HG03571 (cell line): ENCODE results near the gene FGF12.

Source experiments
- ATAC-seq: cut with Tn5 transposase; IDR thresholded peaks from one replicate; pipeline ENCODE4 v1.9.1; 2021; ENCODE audit not compliant: unreplicated experiment

Gene FGF12

GRCh38 chr3:192501401-192501800 lies 225.9 kb downstream of the FGF12 start:
- no peak for ATAC-seq

DNA sequence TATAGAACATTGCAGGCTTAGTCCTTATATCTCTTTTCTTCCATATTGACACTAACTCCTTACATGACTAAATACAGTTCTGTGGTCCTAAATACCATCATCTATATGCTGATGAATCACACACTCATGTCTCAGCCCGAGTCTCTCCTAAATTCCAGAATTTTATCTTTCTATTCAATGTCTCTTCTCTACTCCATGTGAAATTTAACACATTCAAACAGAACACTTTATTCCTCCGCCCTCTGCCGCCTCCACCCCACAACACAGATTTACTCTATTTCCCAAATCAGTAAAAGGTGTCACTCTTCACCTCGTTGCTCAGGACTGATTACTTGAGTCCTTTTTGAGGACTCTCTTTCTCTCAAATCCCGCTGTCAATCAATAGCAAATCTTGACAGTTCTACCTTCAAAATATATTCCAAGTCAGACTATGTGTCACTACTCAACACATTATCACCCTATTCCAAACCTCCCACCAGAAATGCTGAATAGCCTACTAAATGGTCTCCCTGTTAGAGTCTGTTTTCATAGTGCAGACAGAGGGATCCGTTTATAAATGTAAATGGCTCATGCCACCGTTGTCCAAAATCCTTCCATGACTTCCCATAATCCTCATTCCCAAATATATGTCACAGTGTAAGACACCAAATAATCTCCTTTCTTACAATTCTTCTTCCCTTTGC lies 230.3 kb downstream of the FGF12 start:
- no peak for ATAC-seq

DNA sequence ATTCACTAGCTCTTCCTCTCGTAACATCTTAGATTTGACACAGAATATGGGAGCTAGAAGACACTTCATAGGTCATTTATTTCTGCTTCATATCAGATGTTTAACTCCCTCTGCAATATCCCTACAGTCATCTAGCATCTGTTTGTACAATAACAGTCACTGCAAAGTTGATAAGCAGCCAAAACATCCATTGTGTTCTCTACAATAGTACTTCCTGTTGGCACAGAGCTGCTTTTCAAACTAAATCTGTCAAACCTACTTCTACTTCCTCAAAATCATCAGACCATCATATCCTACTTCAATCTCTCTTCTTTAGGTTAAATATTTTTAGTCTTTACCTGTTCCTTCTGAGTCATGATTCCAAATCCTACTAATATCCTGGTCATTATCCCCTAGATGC lies 233.2 kb downstream of the FGF12 start:
- ATAC-seq = peak; percentile 92

DNA sequence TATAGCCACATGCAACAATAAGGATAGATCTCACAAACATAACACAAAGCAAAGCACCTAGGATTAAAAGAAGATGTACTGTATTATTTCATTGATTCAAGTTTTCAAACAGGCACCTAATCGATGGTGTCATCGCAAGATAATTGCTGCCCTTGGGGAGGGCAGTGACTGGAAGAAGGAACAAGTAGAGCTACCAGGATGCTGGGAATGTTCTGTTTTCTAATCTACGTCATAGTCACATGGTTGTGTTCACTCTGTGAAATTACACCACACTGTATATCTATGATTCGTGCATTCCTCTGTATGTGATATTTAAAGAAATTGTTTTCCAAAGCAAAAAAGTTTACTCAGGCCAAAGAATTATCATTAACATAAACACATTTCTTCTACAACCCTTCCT lies 236.6 kb downstream of the FGF12 start:
- no peak for ATAC-seq

- ATAC-seq = no peak
Measured at GRCh38 chr3:192489579-192489978, 237.8 kb downstream of the FGF12 start.

GRCh38 chr3:192487033-192487432 lies 240.3 kb downstream of the FGF12 start:
- no peak for ATAC-seq

DNA sequence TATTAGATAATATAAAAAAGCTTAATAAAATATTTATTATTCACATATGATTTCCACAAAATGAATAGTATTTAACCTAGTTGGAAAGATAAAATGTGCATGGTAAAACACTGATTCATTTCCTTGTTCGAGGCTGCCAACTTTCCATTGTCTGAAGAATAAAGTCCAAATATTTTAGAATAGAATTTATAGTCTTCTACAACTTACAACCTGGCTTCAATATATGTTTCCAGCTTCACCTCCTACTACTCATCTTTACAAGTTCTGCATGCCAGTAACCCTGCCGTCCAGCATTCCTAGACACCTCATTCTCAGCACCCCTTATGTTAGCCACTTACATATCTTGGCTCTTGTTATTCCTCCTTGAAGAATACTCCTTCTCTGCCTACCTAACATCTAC lies 244.5 kb downstream of the FGF12 start:
- ATAC-seq = no peak

DNA sequence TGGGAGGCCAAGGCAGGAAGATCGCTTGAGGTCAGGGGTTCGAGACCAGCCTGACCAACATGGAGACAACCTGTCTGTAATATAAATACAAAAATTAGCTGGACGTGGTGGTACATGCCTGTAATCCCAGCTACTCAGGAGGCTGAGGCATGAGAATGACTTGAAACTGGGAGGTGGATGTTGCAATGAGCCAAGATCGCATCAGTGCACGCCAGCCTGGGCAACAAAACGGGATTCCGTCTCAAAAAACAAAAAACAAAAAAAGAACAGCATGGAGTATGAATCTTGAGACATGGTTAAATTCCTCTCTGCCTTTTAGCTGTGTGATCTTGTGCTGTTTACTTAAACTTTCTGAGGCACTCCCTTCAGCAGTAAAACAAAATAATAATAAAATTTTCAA lies 244.9 kb downstream of the FGF12 start:
- no peak for ATAC-seq

GRCh38 chr3:192481638-192482037 lies 245.7 kb downstream of the FGF12 start:
- no peak for ATAC-seq

DNA sequence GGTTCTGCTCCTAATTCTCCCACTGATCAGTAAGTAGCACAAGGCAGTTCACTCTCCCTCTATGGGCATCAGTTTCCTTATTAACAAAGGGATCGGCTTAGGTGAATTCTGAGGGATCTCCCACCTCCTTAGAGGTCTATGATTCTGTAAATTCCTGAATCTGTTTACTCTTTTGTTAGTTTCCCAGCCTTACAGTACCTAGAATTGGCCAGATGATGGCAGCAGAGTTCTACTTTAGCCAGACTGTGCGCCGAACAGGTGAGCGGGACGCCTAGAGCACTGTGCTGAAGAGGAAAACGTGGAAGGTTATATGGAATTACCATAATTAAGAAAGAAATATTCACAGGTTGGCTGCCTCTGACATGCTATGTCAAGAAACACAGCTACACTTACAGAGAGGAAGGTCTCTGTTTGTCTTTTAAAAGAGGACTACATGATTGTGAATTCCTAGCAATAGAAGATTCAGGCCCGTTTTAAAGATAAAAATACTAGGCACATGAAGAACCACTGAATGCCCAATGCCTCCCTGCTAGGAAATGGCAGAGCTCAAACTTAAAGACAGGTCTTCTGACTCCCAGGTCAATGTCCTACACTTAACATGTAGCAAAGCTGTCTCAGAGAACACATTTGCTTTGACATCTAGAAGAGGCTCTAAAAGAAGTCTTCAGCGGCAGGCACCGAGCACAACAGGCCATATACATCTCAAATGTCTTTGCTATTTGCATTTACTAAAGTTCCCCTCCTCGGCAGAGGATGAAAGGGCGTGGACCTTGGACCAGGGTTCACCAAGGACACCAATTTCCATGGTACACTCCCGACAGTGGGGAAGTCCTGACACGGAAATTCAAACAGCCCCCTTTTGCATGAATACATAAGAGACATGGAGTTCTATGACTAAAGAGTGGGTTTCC lies 259.9 kb downstream of the FGF12 start:
- ATAC-seq = peak; percentile 93

DNA sequence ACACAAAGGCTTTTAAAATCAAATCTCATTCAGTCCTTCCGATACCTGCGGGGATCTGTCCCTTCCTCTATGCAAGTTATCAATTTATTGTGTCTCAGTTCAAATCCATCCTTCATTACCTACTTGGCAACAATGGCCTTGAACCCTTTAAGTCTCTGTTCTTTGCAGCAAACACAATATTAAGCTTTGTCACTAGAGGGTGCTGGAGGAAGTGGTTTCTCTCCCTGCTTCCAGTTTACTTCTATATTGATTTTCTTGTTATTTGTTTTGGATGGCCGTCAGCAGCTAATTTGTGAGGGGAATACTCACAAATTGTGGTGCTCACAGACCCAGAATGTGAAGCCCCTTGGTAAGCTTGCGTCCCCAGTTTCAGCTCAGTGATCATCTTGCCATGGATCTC lies 278.3 kb downstream of the FGF12 start:
- no peak for ATAC-seq

- no peak for ATAC-seq
Measured at GRCh38 chr3:192445770-192446644, 281.3 kb downstream of the FGF12 start.

DNA sequence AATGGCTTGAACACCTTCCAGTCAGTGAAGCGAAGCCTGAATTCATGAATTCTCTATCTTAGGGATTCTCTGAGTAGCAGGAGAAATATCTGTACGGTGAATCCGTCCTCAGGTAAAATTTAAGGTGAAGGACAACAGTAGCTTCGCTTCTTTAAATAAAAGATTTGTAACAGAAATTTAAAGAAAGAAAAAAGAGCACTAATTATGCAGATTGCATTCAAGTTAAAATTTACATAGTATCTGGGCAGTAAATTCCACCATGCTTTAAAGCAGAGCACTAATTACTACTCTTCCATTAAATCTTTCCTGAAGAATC lies 282.6 kb downstream of the FGF12 start:
- ATAC-seq = no peak

DNA sequence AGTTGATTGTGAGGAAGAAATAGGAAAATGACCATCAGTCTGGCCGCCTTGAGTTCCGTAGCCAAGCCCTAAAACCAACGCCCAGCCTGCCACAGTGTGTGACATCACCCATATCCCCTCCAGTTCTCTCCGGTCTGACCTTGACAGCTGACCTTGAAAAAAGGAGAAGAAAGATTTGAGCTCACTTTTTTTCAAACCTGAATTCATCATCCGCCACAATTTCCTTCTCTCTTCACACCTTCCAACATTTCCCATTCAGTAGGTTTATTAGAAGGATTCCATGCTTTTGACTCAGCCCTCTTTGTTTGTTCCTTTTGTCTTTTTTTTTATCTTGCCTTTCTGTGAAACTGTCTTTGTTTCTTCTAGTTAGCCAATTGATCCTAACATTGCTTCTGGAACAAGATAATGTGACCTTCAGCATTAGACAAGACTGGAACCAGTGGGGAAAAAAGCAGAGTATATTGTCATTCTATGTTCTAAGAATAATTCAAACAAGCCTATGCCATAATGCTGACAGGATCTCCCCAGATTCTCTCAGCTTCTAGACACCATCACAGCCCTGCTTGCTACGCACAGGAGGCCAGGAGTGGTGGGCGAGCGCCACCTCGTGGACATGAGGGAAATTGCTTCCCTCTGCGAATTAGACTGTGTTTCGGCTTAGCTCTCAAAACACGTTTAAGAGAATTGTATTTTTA lies 283.1 kb downstream of the FGF12 start:
- peak; percentile 94 for ATAC-seq

DNA sequence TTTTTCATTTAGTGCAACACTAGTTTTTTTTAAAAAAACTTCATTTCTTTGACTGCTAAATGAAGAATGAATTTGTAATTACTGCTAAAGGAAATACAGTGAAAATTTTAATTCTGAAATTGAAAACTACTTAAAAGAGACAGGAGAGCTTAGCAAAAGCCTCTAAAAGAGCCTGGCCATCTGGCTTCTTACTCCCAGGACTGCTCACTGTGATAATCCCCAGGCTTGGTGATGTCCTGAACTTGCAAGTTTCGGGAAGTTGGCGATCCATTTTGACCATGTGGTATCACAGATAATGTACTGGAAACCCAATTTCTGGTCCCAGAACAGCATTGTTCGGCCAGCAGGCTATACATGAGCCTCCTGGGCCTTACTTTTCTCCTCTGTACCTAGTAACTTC lies 292.1 kb downstream of the FGF12 start:
- no peak for ATAC-seq

DNA sequence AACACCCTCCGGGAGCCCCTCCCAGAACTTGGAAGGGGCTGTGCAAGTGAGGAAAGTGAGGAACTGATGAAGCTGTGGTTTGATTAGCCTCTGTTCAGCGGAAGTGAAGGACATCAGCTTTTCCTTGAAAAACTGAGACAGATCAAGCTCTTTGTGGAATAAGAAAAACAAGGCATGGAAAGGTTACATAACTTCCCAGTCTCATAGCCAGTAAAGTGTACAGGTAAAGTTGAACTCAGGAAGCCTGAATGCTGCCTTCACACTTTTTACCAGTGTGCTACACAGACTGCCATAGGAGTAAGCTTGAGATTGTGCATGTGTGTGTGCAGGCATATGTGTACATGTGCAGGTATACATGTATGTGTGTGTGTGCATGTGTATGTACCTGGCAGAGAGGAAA lies 293.2 kb downstream of the FGF12 start:
- no peak for ATAC-seq

GRCh38 chr3:192433704-192434103 lies 293.6 kb downstream of the FGF12 start:
- ATAC-seq = no peak

GRCh38 chr3:192422997-192423342 lies 304.4 kb downstream of the FGF12 start:
- ATAC-seq = no peak

- no peak for ATAC-seq
Measured at GRCh38 chr3:192422321-192422996, 304.9 kb downstream of the FGF12 start.

DNA sequence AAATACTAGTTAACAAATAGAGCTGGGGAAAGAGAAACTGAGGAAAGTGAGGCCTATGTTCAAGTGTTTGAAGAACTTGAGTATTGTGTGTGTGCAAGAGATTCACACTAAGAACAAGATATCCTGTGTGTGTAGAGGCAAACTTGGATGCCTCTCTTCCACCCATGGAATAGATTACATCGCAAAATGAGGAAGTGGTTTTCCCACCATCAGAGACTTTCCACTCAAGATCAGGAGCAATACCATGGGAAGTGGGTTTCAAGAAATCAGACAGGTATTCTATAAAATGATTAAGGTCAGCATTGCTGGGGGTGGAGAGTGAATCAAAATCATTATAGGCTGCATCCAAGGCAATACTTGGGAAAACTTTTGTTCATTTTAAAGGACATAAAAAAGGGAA lies 308.0 kb downstream of the FGF12 start:
- ATAC-seq = no peak
